22Rv1 (cell line): ENCODE measurements around the gene EML3.

Experiments
- CTCF ChIP-seq: fragments of 450-650 bp; IDR thresholded peaks from 2 replicates; pipeline ENCODE4 v1.5.1; 2017; ENCODE audit warnings: mild to moderate bottlenecking
- ZFX ChIP-seq: fragments of 450-650 bp; IDR thresholded peaks from 2 replicates; pipeline ENCODE4 v1.6.1; 2017; ENCODE audit warnings: antibody characterized with exemption, borderline replicate concordance

- TF ChIP-seq CTCF (no peak), ZFX (no peak)
Measured at GRCh38 chr11:62572431-62572830, 40.1 kb downstream of the EML3 start.
